ENCODE results near the gene KRT82.

KRT82 gene

DNA sequence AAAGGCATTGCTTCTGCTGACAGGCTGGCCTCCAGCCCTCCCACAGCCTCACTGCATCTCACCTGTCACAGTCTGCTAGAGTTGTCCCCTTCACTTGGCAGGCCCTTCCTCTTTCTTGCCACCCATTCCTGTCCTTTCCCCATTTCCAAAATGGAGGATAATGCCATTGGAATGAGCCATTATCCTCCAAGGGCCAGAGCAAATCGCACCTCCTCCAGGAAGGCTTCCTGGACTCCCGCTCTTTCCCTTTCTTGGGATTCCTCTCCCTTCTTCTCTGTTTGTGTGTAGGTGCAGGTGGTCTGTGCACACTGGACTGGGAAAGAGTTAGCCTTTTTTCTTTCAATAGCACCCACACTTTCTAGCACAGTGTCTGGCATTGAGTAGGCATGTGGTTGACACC lies 3.8 kb downstream of the KRT82 start:
- TF ChIP-seq, protein P1, sequence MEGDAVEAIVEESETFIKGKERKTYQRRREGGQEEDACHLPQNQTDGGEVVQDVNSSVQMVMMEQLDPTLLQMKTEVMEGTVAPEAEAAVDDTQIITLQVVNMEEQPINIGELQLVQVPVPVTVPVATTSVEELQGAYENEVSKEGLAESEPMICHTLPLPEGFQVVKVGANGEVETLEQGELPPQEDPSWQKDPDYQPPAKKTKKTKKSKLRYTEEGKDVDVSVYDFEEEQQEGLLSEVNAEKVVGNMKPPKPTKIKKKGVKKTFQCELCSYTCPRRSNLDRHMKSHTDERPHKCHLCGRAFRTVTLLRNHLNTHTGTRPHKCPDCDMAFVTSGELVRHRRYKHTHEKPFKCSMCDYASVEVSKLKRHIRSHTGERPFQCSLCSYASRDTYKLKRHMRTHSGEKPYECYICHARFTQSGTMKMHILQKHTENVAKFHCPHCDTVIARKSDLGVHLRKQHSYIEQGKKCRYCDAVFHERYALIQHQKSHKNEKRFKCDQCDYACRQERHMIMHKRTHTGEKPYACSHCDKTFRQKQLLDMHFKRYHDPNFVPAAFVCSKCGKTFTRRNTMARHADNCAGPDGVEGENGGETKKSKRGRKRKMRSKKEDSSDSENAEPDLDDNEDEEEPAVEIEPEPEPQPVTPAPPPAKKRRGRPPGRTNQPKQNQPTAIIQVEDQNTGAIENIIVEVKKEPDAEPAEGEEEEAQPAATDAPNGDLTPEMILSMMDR (IDR thresholded peaks at IDR 0.05; ENCODE audit: insufficient read depth, low read depth, low read length, missing control alignments), result no peak
- no peak overlapping the region for H3K4me3 ChIP-seq (ENCODE audit: low read length)
- no peak for DNase-seq (ENCODE audit: low read depth)

DNA sequence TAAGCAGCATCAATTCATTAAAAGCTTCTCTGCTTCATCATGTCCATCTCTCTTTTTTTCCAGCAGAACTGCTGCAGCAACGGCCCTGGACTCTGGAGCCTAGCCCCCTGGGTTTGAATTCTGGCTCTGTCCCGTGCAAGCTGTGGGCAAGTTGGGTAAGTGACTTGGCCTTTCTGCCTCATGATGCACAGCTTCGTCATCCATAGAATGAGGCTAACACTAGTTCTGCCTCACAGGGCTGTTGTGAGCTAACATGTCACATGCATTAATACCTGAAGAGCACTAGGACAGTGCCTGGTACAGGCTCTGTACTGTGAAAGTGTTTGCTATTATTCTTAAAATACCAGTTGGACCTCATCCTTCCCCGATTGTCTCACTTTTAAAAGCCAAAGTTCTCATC lies 4.2 kb downstream of the KRT82 start:
- no peak overlapping the region for H3K4me3 ChIP-seq (ENCODE audit: low read length)
- TF ChIP-seq, protein P1 (IDR thresholded peaks at IDR 0.05; ENCODE audit: insufficient read depth, low read depth, low read length, missing control alignments), result no peak
- DNase-seq (ENCODE audit: low read depth), result peak; percentile 51

DNA sequence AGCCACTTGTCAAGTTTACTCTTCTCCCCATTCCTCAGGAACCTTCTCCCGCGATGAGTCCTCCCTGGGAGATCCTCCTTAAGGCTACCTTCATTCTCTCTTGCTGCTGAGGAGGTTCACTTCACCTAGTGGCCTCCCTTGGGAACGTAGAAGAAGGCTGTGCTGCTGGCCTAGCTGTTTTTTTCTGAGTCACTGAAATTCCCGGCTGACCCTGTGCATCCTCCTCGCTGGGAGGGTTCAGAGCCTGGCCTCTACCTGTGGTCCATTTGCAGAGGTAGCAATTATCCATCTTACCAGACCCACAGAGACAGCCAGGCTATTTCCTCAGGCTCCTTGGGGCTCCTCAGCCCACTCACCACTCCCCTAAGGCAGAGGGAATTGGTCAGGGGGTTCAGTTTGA lies 4.6 kb downstream of the KRT82 start:
- DNase-seq (ENCODE audit: low read depth), result peak; percentile 17
- TF ChIP-seq, protein P1 (IDR thresholded peaks at IDR 0.05; ENCODE audit: insufficient read depth, low read depth, low read length, missing control alignments), result no peak
- H3K4me3 ChIP-seq (ENCODE audit: low read length), result no peak overlapping the region

DNA sequence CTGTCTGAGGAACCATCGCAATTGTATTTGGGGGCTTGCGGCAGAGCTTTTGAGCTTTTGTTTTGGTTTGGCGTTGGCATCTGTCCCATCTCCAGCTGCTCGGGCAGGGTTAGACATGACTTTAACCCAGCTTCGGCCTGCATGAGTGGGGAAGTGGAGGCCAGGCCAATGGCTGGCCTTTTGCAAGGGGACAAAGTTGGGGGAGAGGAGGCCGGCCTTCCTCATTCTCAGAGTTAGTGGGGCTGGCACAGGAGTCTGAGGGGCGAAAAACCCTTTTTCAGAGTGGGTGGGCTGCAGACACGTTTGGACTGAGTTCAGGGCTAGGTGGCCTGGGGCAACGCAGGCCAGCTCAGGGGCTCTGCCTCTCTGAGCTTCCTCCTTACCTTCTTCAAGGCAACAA lies 5.2 kb downstream of the KRT82 start:
- TF ChIP-seq, protein P1 (IDR thresholded peaks at IDR 0.05; ENCODE audit: insufficient read depth, low read depth, low read length, missing control alignments), result no peak
- no peak overlapping the region for H3K4me3 ChIP-seq (ENCODE audit: low read length)
- DNase-seq (ENCODE audit: low read depth), result no peak

DNA sequence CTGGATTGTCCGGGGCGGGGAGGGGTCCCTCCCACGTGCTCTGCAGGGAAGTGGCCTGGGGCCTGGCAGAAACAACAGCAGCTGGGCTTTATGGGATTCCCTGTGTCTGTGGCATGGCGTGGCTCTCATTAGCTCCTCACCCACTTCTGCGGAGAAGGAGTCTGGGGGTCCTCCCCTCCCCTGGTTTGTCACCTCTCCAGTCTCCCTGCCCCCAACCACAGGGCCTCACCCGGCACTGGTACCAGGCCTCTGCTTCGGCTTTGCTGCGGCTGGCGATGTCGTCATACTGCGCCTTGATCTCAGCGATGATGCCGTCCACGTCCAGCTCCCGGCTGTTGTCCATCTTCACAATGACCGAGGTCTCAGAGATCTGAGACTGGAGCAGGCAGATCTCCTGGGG lies 6.4 kb downstream of the KRT82 start:
- DNase-seq (ENCODE audit: low read depth), result no peak
- TF ChIP-seq, protein P1 (IDR thresholded peaks at IDR 0.05; ENCODE audit: insufficient read depth, low read depth, low read length, missing control alignments), result no peak
- no peak overlapping the region for H3K4me3 ChIP-seq (ENCODE audit: low read length)

DNA sequence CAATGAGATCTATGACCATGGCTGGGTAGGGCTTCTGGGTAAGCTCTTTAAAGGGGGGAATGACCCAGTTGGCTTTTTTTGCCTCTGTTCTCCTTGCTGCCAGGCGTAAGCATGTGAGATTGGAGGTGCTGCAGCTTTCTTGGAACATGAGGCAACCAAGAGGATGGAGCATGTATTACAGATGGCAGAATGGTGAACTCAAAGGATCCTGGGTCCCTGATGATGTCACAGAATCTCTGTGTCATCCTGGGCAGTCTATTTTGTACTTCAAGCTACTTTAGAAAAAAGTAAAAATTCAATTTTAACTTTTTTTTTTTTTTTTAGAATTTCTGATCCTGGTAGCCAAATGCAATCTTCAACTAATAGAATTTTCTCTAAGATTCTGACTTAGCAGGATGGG lies 8.0 kb downstream of the KRT82 start:
- TF ChIP-seq, protein P1 (IDR thresholded peaks at IDR 0.05; ENCODE audit: insufficient read depth, low read depth, low read length, missing control alignments), result no peak
- no peak overlapping the region for H3K4me3 ChIP-seq (ENCODE audit: low read length)
- no peak for DNase-seq (ENCODE audit: low read depth)

DNA sequence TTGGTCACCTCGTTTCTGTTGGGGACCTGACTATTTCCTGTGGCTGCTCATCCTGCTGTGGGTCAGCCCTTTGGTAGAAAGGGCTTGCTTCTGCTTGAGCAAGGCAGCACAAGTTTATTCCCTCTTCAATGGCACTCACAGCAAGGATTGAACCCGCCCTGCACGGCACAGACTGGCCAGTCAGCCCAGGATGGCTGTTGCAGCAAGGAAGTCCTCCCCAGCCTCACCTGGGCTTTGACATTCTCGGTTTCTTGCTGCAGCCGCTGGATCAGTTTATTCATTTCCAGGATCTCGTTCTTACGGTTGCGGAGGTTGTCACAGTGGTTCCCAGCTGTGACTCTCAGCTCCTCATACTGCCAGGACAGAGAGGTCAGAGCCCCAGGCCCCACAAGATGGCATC lies 9.5 kb downstream of the KRT82 start:
- DNase-seq (ENCODE audit: low read depth), result no peak
- TF ChIP-seq, protein P1 (IDR thresholded peaks at IDR 0.05; ENCODE audit: insufficient read depth, low read depth, low read length, missing control alignments), result no peak
- no peak overlapping the region for H3K4me3 ChIP-seq (ENCODE audit: low read length)
